ENCODE results near the gene DNAI2.

DNAI2 gene

GRCh38 chr17:74314877-74315276, 40.8 kb downstream of the DNAI2 start:
- no peak overlapping the region for H3K4me3 ChIP-seq
- H3K36me3 ChIP-seq, result no peaks in the 10 kb centered on the region
- H3K4me2 ChIP-seq, result no peak overlapping the region
- H3K9ac ChIP-seq, result no peak overlapping the region
- no peaks in the 10 kb centered on the region for H4K20me1 ChIP-seq
- H3K27ac ChIP-seq, result no peak overlapping the region
- TF ChIP-seq Cebpa-rat (IDR thresholded peaks at IDR 0.05), result no peak
- H3K9me3 ChIP-seq, result peaks cover 8% of the 10 kb centered on the region
- H3K27me3 ChIP-seq, result no peaks in the 10 kb centered on the region
- H3K4me1 ChIP-seq, result peaks cover 17% of the 10 kb centered on the region

- Histone ChIP-seq H3K4me3 (no peak overlapping the region), H3K27ac (no peak overlapping the region), H3K4me1 (peaks cover 14% of the 10 kb centered on the region), H3K27me3 (no peaks in the 10 kb centered on the region), H3K9ac (no peak overlapping the region), H4K20me1 (no peaks in the 10 kb centered on the region), H3K4me2 (no peak overlapping the region), H3K9me3 (peaks cover 8% of the 10 kb centered on the region), H3K36me3 (no peaks in the 10 kb centered on the region)
- no peak for TF ChIP-seq Cebpa-rat (IDR thresholded peaks at IDR 0.05)
Measured at GRCh38 chr17:74316220-74316619, 42.2 kb downstream of the DNAI2 start.

GRCh38 chr17:74317071-74317470, 43.0 kb downstream of the DNAI2 start:
- Histone ChIP-seq H3K4me1 (peaks cover 14% of the 10 kb centered on the region), H4K20me1 (no peaks in the 10 kb centered on the region), H3K4me3 (no peak overlapping the region), H3K27me3 (no peaks in the 10 kb centered on the region), H3K36me3 (no peaks in the 10 kb centered on the region), H3K27ac (no peak overlapping the region), H3K9ac (no peak overlapping the region), H3K9me3 (peaks cover 8% of the 10 kb centered on the region), H3K4me2 (no peak overlapping the region)
- no peak for TF ChIP-seq Cebpa-rat (IDR thresholded peaks at IDR 0.05)

GRCh38 chr17:74318391-74318790, 44.4 kb downstream of the DNAI2 start:
- Histone ChIP-seq H4K20me1 (no peaks in the 10 kb centered on the region), H3K9me3 (no peaks in the 10 kb centered on the region), H3K4me2 (no peak overlapping the region), H3K27me3 (no peaks in the 10 kb centered on the region), H3K27ac (no peak overlapping the region), H3K36me3 (no peaks in the 10 kb centered on the region), H3K4me1 (peaks cover 11% of the 10 kb centered on the region), H3K4me3 (no peak overlapping the region), H3K9ac (no peak overlapping the region)
- TF ChIP-seq Cebpa-rat (IDR thresholded peaks at IDR 0.05), result no peak

GRCh38 chr17:74324521-74324920, 50.5 kb downstream of the DNAI2 start:
- Histone ChIP-seq H3K4me1 (peaks cover 55% of the 10 kb centered on the region), H3K27ac (no peak overlapping the region), H3K36me3 (no peaks in the 10 kb centered on the region), H3K4me3 (no peak overlapping the region), H3K9ac (0 out of 2 replicates have a peak overlapping the region, but pooled peaks have one; percentile 57), H3K9me3 (no peaks in the 10 kb centered on the region), H4K20me1 (no peaks in the 10 kb centered on the region), H3K4me2 (peak overlapping the region; percentile 96), H3K27me3 (peaks cover 6% of the 10 kb centered on the region)
- TF ChIP-seq Cebpa-rat (IDR thresholded peaks at IDR 0.05), result no peak

- Histone ChIP-seq H3K27ac (no peak overlapping the region), H3K9ac (peak overlapping the region; percentile 57), H3K4me1 (peaks cover 60% of the 10 kb centered on the region), H3K27me3 (peaks cover 6% of the 10 kb centered on the region), H3K9me3 (no peaks in the 10 kb centered on the region), H3K4me3 (peak overlapping the region; percentile 62), H4K20me1 (no peaks in the 10 kb centered on the region), H3K36me3 (no peaks in the 10 kb centered on the region), H3K4me2 (peak overlapping the region; percentile 96)
- no peak for TF ChIP-seq Cebpa-rat (IDR thresholded peaks at IDR 0.05)
Measured at GRCh38 chr17:74325376-74325742, 51.3 kb downstream of the DNAI2 start.

- peak within 1 kb of the TSS; percentile 62 for H3K4me3 ChIP-seq
- H3K27me3 ChIP-seq, result peaks cover 6% of the 10 kb centered on the region
- no peaks in the 10 kb centered on the region for H3K36me3 ChIP-seq
- TF ChIP-seq Cebpa-rat (IDR thresholded peaks at IDR 0.05), result no peak
- H3K9me3 ChIP-seq, result no peaks in the 10 kb centered on the region
- H3K4me2 ChIP-seq, result peak within 1 kb of the TSS; percentile 96
- H3K4me1 ChIP-seq, result peaks cover 65% of the 10 kb centered on the region
- H3K27ac ChIP-seq, result no peak within 1 kb of the TSS
- peak within 1 kb of the TSS; percentile 57 for H3K9ac ChIP-seq
- no peaks in the 10 kb centered on the region for H4K20me1 ChIP-seq
Measured at GRCh38 chr17:74325743-74326379, 51.8 kb downstream of the DNAI2 start, which contains the start of gene KIF19. Gene KIF19, plus strand, starts transcription at chr17:74326226. Its CDS starts 124 bp downstream, at chr17:74326350.

- no peak for TF ChIP-seq Cebpa-rat (IDR thresholded peaks at IDR 0.05)
- Histone ChIP-seq H3K27me3 (peaks cover 6% of the 10 kb centered on the region), H3K27ac (no peak overlapping the region), H3K36me3 (no peaks in the 10 kb centered on the region), H3K9me3 (no peaks in the 10 kb centered on the region), H3K9ac (no peak overlapping the region), H4K20me1 (no peaks in the 10 kb centered on the region), H3K4me3 (peak overlapping the region; percentile 62), H3K4me2 (peak overlapping the region; percentile 96), H3K4me1 (peaks cover 65% of the 10 kb centered on the region)
Measured at GRCh38 chr17:74326506-74326905, 52.5 kb downstream of the DNAI2 start.

GRCh38 chr17:74328487-74328886, 54.5 kb downstream of the DNAI2 start:
- Histone ChIP-seq H3K4me1 (peaks cover 77% of the 10 kb centered on the region), H3K9me3 (no peaks in the 10 kb centered on the region), H4K20me1 (no peaks in the 10 kb centered on the region), H3K27ac (0 out of 2 replicates have a peak overlapping the region, but pooled peaks have one; percentile 22), H3K9ac (0 out of 2 replicates have a peak overlapping the region, but pooled peaks have one; percentile 24), H3K4me2 (peak overlapping the region; percentile 96), H3K27me3 (peaks cover 6% of the 10 kb centered on the region), H3K4me3 (no peak overlapping the region), H3K36me3 (no peaks in the 10 kb centered on the region)
- no peak for TF ChIP-seq Cebpa-rat (IDR thresholded peaks at IDR 0.05)

GRCh38 chr17:74329378-74329777, 55.3 kb downstream of the DNAI2 start:
- H3K4me2 ChIP-seq, result peak overlapping the region; percentile 27; the same call in 1 of the 2 replicates
- no peaks in the 10 kb centered on the region for H3K36me3 ChIP-seq
- H3K9ac ChIP-seq, result no peak overlapping the region
- no peak overlapping the region for H3K27ac ChIP-seq
- H3K9me3 ChIP-seq, result no peaks in the 10 kb centered on the region
- no peaks in the 10 kb centered on the region for H4K20me1 ChIP-seq
- peaks cover 77% of the 10 kb centered on the region for H3K4me1 ChIP-seq
- H3K27me3 ChIP-seq, result peaks cover 6% of the 10 kb centered on the region
- TF ChIP-seq Cebpa-rat (IDR thresholded peaks at IDR 0.05), result no peak
- H3K4me3 ChIP-seq, result no peak overlapping the region

Data from BLaER1 (cell line).